Ecto neural progenitor cell (in vitro differentiated cells): ENCODE data around the gene OR2T8.

ENCODE experiments used
- DNase-seq: peaks from one replicate; pipeline ENCODE4 v3.0.0-alpha.2; 2018; ENCODE audit warnings: low spot score

The OR2T8 gene

DNA sequence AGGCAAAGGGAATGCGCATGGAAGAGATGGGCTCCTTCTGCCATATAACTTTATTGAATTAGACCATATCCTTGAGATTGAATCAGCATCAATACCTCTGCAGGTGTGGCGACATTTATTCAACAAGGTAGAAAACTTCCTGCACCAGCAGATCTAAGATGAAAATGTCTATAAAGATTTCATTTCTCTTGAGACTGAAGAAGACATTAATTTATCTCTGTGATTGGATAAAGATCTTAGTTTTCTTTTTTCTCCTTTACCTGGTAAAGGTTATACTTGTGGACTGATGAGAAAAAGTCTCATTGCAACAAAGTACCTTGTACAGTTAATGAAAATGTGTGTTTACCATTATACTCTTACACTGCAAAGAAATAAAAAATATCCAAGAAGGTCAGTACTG is at the start of gene OR2T8:
Gene OR2T8 (plus strand): TSS at position 301 of the 400 bp plus-strand sequence. CDS start 766 bp downstream, outside the sequence.
- no peak for DNase-seq

- no peak for DNase-seq
These were observed 36.7 kb upstream of the OR2T8 start for GRCh38 chr1:247883346-247883745.

DNA sequence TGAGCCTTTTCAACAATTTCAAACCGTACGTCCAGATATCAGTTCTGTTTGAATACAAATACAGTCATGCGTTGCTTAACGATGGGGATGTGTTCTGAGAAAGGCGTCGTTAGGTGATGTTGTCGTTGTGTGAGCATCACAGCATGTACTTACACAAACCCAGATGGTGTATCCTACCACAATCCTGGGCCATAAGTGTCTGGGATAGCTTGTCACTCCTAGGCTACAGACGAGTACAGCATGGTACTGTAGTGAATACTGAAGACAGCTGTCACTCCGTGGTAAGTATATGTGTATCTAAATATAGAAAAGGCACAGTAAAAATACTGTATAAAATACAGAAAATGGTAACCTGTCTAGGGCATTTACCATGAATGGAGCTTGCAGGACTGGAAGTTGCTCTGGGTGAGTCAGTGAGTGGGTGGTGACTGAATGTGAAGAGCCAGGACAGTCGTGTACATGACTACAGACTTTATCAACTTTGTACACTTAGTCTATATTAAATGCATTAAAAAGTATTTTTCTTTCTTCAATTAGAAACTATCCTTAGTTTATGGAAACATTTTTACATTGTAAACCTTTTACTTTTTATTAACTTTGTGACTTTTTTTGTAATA is 35.1 kb upstream of the OR2T8 start:
- no peak for DNase-seq

GRCh38 chr1:247895163-247895637 is 24.9 kb upstream of the OR2T8 start, which contains the start of gene OR2W3:
Gene OR2W3, plus strand, starts transcription at chr1:247895587. Its CDS starts 0 bp downstream, at chr1:247895587.
- no peak for DNase-seq

DNA sequence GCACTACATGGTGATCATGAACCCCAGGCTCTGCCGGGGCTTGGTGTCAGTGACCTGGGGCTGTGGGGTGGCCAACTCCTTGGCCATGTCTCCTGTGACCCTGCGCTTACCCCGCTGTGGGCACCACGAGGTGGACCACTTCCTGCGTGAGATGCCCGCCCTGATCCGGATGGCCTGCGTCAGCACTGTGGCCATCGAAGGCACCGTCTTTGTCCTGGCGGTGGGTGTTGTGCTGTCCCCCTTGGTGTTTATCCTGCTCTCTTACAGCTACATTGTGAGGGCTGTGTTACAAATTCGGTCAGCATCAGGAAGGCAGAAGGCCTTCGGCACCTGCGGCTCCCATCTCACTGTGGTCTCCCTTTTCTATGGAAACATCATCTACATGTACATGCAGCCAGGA is 24.1 kb upstream of the OR2T8 start:
- DNase-seq = no peak

GRCh38 chr1:247904122-247904521 is 15.9 kb upstream of the OR2T8 start:
- no peak for DNase-seq

DNA sequence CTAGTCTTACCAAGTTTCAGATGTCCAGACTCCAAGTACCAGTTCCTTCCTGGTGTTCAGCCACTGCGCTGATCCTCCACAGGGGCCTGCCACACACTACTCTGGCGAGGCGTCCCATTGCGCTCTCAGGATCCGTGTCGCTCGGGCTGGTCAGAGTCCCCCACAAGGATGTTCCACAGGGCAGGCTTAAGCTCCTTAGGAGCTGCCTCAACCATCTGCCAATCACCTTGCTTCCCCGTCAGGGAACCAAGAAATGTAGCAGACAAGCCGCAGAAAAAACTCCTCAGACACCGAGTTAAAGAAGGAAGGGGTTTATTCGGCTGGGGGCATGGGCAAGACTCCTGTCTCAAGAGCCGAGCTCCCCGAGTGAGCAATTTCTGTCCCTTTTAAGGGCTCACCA is 14.9 kb upstream of the OR2T8 start:
- DNase-seq = no peak

DNA sequence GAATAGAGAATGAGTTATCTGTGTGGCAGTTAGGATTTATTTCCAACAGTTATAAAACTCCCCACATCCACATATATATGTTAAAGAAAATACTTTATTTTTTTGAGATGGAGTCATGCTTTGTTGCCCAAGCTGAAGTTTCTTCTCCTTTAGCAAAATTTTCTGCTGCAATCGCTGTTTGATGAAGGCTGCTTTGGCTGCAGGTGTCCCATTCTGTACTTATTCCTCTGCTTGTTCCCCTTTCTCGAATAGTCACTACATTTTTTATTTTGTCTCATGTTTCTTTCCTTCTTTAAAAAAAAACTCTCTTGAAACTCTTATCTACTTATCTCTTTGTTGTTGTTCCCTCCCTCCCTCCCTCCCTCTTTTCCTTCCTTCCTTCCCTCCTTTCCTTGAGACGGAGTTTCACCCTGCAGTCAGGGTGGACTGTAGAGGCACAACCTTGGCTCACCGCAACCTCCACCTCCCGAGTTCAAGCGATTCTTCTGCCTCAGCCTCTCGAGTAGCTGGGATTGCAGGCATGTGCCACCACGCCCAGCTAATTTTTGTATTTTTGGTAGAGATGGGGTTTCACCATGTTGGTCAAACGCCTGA is 14.0 kb upstream of the OR2T8 start:
- DNase-seq = no peak

DNA sequence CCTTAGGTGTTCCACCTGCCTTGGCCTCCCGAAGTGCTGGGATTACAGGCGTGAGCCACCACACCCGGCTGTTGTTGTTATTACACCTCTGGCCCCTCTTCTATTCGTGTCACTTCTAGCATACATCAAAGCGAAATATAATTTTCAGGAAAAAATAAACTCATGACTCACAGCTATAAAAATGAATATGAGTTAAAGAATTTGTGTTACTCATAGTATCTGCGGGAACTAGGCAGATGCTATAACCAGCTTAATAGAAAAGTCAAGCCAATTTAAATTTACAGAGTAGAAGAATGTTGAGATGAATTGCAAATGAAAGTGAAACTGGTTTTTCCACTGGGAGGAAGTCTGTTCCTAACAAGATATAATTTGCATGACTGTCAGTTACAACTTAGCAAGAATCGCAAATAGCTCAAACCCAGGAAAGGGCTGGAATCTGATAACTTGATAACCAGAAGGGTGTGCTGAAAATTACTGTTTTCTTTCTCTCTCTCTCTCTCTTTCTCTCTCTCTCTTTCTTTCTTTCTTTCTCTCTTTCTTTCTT is 13.5 kb upstream of the OR2T8 start:
- DNase-seq = no peak

- DNase-seq = no peak
These were observed 11.3 kb upstream of the OR2T8 start for GRCh38 chr1:247908766-247909165.

GRCh38 chr1:247913786-247914185 is 6.3 kb upstream of the OR2T8 start:
- DNase-seq = no peak

GRCh38 chr1:247914941-247915662 is 5.0 kb upstream of the OR2T8 start:
- DNase-seq = no peak

GRCh38 chr1:247923941-247924340 is 3.9 kb downstream of the OR2T8 start:
- no peak for DNase-seq

DNA sequence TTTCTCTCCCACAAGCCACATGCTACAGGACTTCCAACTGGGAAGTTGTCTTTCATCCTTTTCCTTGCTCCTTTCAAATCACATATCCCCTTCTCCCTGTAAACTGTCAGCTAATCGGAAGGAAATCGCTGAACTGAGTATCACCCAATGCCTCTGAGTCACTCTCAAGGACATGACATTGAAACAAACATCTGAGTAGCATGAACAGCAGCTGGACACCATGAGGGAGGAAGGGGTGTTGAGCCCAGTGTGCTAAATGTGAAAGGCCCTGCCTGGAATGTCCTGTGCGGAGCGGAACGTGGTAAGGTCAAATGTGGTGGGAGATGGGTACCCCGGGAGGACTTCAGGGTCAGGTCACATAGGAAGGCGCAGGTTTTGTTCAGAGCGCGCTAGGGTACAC is 4.8 kb downstream of the OR2T8 start, which contains the start of gene OR2AJ1:
Gene OR2AJ1 (plus strand): TSS at position 22 of the 400 bp plus-strand sequence. CDS start 8,880 bp downstream, outside the sequence.
- no peak for DNase-seq

DNA sequence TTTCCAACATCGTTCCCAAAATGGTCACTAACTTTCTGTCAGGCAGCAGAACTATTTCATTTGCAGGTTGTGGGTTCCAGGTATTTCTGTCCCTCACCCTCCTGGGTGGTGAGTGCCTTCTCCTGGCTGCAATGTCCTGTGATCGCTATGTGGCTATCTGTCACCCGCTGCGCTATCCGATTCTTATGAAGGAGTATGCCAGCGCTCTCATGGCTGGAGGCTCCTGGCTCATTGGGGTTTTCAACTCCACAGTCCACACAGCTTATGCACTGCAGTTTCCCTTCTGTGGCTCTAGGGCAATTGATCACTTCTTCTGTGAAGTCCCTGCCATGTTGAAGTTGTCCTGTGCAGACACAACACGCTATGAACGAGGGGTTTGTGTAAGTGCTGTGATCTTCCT is 13.9 kb downstream of the OR2T8 start:
- no peak for DNase-seq

- no peak for DNase-seq
These were observed 15.7 kb downstream of the OR2T8 start for GRCh38 chr1:247935781-247936180.

GRCh38 chr1:247936415-247936814 is 16.4 kb downstream of the OR2T8 start:
- no peak for DNase-seq

DNA sequence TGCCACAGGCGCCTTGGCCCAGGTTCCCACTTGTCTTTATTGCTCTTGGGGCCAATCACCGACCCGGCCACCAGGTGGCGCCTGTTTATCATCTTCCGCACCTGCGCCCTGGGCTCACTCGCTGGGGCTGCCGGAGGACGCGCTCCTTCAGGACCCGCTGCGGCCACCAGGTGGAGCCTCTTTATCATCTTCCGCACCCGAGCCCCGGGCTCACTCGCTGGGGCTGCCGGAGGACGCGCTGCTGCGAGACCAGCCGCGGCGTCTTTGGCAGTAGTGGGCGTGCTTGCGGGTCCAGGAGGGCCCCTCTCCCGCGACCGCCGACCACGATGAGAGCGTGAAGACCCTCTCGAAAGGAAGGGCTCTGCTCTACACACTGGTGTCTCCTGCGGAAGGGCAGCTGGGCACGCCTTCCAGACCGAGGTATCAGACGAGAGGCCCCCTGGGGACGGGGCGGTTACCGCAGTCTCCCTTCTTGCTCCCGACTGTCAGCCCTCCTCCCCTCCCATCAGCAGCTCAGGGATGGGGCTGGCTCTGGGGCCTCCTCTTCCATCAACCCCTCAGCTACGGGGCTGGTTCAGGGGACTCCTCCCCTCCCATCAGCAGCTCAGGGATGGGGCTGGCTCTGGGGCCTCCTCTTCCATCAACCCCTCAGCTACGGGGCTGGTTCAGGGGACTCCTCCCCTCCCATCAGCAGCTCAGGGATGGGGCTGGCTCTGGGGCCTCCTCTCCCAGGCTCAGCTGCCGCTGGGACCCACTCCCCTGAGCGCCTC is 17.1 kb downstream of the OR2T8 start:
- DNase-seq = peak; percentile 63

GRCh38 chr1:247942624-247943023 is 22.6 kb downstream of the OR2T8 start:
- no peak for DNase-seq

DNA sequence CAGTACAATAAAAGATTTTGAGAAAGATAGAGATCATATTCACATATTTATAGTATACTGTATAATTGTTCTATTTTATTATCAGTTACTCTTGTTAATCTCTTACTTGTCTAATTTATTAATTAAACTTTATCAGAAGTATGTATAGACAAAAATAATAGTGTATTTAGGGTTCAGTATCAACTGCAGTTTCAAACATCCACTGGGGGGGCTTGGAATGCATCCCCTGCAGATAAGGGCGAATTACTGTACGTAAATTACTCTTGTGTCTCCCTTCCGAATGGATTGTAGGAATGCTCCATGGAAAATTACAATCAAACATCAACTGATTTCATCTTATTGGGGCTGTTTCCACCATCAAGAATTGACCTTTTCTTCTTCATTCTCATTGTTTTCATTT is 28.5 kb downstream of the OR2T8 start, which contains the start of gene OR2L8:
Gene OR2L8 (plus strand): TSS at position 301 of the 400 bp plus-strand sequence. CDS start 0 bp downstream, at position 301.
- no peak for DNase-seq

- DNase-seq = no peak
These were observed 33.4 kb downstream of the OR2T8 start for GRCh38 chr1:247953408-247953807.

GRCh38 chr1:247961791-247962190 is 41.7 kb downstream of the OR2T8 start:
- DNase-seq = no peak
